HL-60 (cell line): Measurements from ENCODE around the gene MFAP3L.

Experiments
- DNase-seq, 2 experiments: peaks; one replicate each; pipeline ENCODE4 v3.0.0-alpha.2; 2010 to 2020; ENCODE audit warnings: low read depth in 1 of 2, low spot score in 1 of 2
- H3K27ac ChIP-seq: fragments of 250-450 bp; sonication (Bioruptor Pico); replicated peaks from 2 replicates; pipeline ENCODE4 v1.5.1; 2020; ENCODE audit warnings: mild to moderate bottlenecking, moderate library complexity
- H3K27me3 ChIP-seq: fragments of 250-450 bp; sonication (Bioruptor Pico); 2 replicates; pipeline ENCODE4 v1.5.1; 2021; ENCODE audit warnings: mild to moderate bottlenecking, moderate library complexity; ENCODE audit not compliant: insufficient read depth, poor library complexity, severe bottlenecking
- H3K4me3 ChIP-seq: replicated peaks from 2 replicates; pipeline ENCODE4 v1.5.1; 2011; ENCODE audit warnings: mild to moderate bottlenecking, control low read depth, low read length; ENCODE audit not compliant: insufficient read depth
- GABPA ChIP-seq: IDR thresholded peaks from 2 replicates; pipeline ENCODE4 v1.6.1; 2012; ENCODE audit warnings: low read depth
- POLR2AphosphoS5 ChIP-seq: IDR thresholded peaks from 2 replicates; pipeline ENCODE4 v1.6.1; 2012; ENCODE audit warnings: low read depth
- SPI1 ChIP-seq: IDR thresholded peaks from 2 replicates; pipeline ENCODE4 v1.6.1; 2012; ENCODE audit warnings: low read depth, mild to moderate bottlenecking, borderline replicate concordance
- TF ChIP-seq, protein P1 (sequence below): IDR thresholded peaks from one replicate; pipeline ENCODE4 v1.5.1; 2011; ENCODE audit warnings: low read length, control low read depth, inconsistent platforms; ENCODE audit not compliant: insufficient read depth
- TF ChIP-seq, protein P2 (sequence below): IDR thresholded peaks from 2 replicates; pipeline ENCODE4 v1.6.1; 2012; ENCODE audit warnings: low read depth; ENCODE audit not compliant: insufficient replicate concordance

Gene MFAP3L

DNA sequence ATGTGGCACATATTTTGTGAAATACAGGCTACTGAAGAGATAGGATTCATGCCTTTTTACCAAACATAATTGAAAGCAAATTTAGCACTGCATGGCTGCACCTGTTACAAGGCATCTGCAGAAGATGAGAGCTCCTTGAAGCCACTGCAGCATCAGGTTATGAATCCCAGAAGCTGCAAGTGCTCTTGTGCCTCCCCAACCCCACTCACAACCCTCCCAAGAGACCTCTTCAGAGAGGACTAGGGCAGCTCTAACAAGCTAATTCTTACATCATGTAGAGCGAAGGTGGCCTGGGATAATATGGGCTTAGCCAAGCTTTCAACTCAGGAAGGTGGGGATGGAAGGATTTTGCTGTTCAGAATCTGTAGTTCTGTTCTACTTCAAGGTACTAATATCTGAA lies 27.2 kb downstream of the MFAP3L start:
- Histone ChIP-seq H3K27ac (no peak overlapping the region), H3K27me3 (peaks cover 4% of the 10 kb centered on the region), H3K4me3 (no peak overlapping the region)
- no peak for DNase-seq
- TF ChIP-seq, protein P1, sequence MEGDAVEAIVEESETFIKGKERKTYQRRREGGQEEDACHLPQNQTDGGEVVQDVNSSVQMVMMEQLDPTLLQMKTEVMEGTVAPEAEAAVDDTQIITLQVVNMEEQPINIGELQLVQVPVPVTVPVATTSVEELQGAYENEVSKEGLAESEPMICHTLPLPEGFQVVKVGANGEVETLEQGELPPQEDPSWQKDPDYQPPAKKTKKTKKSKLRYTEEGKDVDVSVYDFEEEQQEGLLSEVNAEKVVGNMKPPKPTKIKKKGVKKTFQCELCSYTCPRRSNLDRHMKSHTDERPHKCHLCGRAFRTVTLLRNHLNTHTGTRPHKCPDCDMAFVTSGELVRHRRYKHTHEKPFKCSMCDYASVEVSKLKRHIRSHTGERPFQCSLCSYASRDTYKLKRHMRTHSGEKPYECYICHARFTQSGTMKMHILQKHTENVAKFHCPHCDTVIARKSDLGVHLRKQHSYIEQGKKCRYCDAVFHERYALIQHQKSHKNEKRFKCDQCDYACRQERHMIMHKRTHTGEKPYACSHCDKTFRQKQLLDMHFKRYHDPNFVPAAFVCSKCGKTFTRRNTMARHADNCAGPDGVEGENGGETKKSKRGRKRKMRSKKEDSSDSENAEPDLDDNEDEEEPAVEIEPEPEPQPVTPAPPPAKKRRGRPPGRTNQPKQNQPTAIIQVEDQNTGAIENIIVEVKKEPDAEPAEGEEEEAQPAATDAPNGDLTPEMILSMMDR = no peak
- TF ChIP-seq POLR2AphosphoS5 = no peak
- TF ChIP-seq, protein P2, sequence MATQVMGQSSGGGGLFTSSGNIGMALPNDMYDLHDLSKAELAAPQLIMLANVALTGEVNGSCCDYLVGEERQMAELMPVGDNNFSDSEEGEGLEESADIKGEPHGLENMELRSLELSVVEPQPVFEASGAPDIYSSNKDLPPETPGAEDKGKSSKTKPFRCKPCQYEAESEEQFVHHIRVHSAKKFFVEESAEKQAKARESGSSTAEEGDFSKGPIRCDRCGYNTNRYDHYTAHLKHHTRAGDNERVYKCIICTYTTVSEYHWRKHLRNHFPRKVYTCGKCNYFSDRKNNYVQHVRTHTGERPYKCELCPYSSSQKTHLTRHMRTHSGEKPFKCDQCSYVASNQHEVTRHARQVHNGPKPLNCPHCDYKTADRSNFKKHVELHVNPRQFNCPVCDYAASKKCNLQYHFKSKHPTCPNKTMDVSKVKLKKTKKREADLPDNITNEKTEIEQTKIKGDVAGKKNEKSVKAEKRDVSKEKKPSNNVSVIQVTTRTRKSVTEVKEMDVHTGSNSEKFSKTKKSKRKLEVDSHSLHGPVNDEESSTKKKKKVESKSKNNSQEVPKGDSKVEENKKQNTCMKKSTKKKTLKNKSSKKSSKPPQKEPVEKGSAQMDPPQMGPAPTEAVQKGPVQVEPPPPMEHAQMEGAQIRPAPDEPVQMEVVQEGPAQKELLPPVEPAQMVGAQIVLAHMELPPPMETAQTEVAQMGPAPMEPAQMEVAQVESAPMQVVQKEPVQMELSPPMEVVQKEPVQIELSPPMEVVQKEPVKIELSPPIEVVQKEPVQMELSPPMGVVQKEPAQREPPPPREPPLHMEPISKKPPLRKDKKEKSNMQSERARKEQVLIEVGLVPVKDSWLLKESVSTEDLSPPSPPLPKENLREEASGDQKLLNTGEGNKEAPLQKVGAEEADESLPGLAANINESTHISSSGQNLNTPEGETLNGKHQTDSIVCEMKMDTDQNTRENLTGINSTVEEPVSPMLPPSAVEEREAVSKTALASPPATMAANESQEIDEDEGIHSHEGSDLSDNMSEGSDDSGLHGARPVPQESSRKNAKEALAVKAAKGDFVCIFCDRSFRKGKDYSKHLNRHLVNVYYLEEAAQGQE = no peak
- TF ChIP-seq SPI1 = no peak
- TF ChIP-seq GABPA = no peak

DNA sequence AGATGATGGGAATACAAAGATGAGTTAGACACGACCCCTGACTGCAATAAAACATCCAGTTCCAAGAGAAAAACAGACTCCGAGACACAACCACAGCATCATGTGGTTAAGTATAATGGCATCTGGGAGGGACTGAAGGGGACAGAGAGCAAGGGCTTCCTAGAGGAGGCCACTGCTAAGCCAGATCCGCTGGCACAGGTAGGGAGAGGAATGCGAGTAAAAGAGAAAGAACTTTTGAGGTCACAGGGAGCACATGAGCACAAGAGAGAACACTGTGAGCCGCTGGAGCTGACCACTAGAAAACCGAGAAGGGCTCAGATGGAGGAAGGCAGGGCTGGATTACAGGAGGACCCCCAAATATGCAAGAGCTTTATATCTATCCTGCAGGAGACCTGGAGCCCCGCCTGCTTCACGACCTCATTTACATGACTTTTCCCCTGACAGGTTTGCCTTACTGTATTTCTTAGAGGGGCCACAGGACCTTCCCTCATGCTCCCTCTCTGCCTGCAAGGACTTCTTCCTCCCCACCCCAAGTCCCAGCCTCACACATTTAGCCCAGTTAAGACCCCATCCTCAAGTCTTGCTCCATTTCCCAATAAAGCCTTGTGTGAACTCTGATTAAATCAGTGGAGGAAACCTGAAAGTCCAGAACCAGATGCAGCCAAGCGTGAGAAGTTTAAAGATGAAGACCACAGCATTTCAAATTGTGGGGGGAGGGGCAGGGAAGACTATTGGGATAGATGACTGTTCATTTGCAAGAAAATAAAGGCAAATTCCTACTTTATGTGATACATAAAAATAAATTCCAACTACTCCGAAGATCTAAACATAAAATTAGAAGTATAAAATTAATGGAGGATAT lies 29.6 kb downstream of the MFAP3L start:
- DNase-seq = no peak
- Histone ChIP-seq H3K4me3 (no peak overlapping the region), H3K27ac (no peak overlapping the region), H3K27me3 (peaks cover 8% of the 10 kb centered on the region)
- TF ChIP-seq GABPA (no peak), SPI1 (no peak), POLR2AphosphoS5 (no peak)
- TF ChIP-seq, protein P2 = no peak
- TF ChIP-seq, protein P1 = no peak

DNA sequence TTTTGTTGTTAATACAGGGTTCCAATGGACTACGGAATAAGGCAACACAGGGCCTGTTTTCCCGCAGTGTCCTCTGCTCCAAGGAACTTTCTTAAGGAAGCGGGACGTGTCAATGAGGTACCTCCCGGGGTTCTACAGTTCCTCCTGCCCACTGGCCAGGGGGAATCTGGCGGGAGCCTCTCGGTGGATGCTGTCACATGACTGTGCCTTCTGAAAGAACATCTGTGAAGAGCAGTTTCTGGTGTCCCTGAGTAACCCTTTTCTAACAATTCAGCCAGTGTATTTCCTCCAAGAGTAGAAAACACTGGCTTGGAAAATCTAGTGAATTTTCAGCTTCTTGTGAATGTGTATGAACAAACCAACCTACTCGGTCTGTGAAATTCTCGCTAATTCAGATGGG lies 32.7 kb downstream of the MFAP3L start:
- TF ChIP-seq POLR2AphosphoS5 = no peak
- TF ChIP-seq, protein P2 = no peak
- TF ChIP-seq SPI1 = no peak
- TF ChIP-seq, protein P1 = no peak
- TF ChIP-seq GABPA = no peak
- Histone ChIP-seq H3K27ac (no peak overlapping the region), H3K4me3 (no peak overlapping the region), H3K27me3 (peaks cover 6% of the 10 kb centered on the region)
- DNase-seq = no peak
